Cardiac septum (tissue), 1 donor: ENCODE data around the gene SDC1. TPM values are rescaled to one million over a fixed set of nuclear protein-coding genes. Genes with fewer than 3 reads are reported as not detected.
"Not testable (repeated sequence)": the region's sequence is repeated elsewhere in the genome, so short reads cannot be mapped to it uniquely, and the experiment has no call there.

Source experiments
- DNase-seq: peaks from one replicate; pipeline ENCODE4 v3.0.0-alpha.2; 2020; ENCODE audit warnings: low spot score
- intact Hi-C: fragments of 100-400 bp; cut with DNase I; formaldehyde crosslinking; loops from one replicate; pipeline ENCODE4 v1.14.0; 2022
- total RNA-seq: library from RNA; stranded (reverse); fragmentation: NEBNext Ultra II Directional; extraction: Animal tissue kit (Norgen Biotek cat#: 25700); gene quantifications from one replicate; pipeline ENCODE4 v1.2.1, GENCODE V29; 2021
- donor health status: DM: no; HTN: no; CAD: no.

SDC1 gene
- total RNA-seq, 1 donor from 2014 or later = 0.32 TPM

DNA sequence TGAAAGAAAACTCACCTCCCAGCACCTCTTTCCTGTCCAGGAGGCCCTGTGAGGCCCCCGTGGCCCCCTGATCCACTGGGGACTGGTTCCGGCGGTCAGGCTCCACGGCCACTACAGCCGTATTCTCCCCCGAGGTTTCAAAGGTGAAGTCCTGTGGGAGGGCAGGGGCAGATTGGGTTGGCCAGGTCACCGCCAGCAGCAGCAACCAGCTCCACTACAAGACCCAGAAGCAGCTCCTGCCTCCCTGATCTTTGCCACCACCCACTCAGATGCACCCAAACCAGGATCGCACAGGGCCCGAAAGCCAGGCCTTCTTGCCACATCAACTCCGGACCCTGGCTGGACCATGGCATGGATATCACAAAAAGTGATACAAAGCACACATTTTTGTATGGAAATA lies 21.9 kb downstream of the SDC1 start:
- intact Hi-C loops = no loop called here
- no peak for DNase-seq

DNA sequence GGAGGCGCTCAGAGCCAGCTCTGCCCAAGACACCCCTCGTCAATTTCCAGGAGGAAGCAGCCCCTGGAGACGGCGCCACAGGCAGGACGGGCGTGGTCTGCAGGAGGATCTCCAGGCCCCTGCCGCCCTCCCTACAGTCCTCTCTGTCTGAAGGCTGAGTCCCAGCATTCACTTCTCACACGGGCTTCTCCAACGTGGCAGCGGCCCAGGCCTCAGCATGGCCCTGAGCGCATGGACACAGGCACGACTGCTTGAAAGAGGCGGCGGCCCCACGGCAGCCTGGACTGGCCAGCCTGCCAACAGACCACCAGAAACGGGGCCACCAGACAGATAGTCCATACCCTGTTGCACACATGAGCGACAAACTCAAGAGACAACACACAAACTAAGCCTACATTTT lies 23.3 kb downstream of the SDC1 start:
- no peak for DNase-seq
- intact Hi-C loops = no loop called here

DNA sequence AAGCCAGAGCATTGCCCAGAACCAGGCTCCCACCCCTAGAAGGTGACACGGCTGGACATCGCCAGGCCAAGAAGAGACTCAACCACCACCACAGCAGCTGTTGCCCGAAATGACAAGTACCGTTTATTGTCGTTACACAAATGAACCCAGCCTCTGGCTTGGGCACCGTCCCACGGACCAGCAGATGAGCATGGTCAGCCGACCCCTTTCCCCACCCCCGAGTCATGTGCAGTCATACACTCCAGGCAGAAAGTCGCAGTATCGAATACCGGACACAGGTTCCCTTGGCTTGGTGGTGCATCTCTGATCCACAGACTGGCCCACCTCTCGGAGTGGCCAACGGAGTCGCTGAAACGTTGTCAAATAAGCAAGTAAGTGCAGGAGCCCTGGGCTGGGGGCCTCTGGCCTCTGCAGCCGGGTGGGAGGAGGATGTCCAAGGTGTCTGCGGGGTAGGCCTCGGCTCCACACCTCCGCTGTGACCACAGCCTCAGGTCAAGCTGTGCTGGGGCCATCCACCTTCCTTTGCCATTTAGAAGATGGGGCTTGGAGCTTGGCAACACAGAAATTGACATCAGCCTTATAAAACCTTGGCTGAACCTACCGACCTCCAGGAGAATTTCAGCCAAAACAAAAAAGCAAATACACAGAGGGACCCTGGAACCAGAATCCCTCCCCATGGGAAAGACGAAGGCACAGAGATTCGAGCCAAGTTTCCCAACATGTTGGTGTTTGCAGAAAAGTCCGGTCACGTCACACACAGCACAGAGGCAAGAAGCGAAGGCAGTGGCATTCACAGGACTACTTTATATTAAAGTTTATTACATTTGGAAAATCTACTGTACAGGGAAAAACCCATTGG lies 24.0 kb downstream of the SDC1 start:
- intact Hi-C loops = no loop called here
- DNase-seq = no peak

DNA sequence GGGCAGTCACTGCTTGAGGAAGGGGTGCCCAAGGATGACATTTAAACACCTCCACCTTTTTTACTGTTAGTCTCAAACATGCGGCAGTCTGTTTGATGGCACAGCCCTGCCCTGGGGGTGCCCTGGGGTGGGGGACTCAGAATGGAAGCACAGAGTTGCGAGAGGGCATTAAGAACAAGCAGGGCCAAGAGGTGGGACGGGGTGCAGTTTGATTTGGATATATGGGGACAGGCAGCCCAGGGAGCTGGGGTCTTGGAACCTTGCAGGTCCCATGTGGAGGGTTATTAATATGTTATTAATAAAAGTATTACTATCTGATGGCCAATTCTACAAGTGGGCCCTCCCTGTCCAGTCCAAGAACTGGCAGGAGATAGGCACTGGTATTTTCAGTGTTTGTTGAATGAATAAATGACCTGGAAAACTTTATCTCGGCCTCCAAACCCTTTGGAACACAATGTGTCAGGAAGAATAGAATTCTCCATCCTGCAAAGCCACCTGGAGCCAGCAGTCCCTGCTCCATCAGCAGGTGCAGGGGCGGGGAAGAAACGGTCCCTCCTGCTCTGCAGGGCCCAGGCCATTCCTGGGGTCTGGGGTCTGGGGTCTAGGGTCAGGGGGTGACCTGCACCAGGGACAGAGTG lies 25.2 kb downstream of the SDC1 start:
- no peak for DNase-seq
- intact Hi-C loops = no loop called here

DNA sequence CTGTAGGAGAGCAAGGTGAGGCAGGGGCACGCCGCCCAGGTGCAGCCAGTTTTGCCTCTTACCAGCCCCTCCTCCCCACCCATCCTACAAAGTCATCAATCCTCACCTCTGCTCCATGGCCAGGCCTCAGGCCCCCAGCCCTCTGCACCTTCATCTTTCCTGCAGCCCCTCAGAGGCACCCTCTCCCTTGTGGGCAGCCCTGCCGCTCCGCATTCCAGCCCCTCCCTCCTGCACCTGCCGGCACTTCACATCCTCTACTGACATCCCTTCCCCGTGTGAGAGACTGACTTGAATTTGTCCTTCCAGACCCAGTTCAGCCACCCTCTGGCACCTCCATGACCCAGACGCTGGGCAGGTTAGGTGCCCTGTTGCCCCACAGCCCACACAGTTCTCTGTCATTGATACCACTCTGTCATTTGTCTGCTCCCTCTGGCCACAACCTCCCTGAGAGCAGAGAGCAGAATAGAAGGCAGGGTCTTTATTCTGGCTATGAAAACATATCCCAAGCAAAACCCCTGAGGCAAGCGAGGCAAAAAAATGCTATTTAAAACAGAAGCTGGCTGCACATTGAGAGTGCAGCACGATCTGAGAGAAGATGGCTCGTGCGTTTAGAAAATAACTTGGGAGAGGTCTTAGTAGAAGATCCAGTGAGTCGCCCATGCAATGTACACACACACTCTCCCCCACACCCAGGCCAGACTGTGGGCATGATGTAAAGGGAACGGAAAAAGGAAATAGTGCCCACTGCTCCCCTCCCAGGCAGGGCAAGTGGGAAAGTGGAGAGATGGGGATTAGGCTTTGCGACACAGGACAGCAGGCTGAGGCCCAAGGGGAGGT lies 25.9 kb downstream of the SDC1 start:
- no peak for DNase-seq
- intact Hi-C loops = no loop called here

DNA sequence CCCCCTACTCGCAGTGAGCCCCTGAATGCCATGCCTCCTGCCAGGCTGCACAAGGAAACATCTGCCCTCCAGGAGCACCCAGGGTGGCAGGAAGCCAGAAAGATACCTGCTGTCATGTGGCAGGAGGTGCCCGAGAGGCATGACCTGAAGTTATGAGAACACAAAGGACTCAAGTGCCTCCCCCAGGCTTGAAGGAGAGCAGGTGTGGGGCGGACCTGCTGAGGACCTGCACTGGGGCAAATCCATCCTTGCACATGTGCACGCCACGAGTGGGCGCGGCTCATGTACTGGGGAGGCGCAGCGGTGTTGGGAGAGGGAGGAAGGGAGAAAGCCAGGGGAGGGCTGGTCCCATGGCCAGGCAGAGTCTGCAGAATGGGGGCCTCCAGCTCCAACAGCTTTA lies 26.9 kb downstream of the SDC1 start:
- no peak for DNase-seq
- intact Hi-C loops = no loop called here

DNA sequence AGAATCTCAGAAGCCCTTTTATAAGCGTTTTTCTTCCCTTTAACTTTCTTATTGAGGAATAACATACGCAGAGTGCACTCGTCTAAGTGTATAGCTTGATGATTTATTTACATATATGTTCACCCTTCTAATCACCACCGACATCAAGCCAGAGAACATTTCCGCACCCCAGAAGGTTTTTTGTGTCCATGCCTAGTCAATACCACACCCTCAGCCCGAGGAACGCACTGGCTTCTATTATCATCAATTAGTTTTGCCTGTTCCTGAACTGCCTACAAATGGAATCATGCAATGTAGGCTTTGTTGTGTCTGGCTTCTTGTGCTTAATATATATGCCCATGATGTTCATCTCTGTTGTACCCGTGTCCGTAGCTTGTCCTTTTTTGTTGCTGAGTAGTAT lies 27.7 kb downstream of the SDC1 start:
- no peak for DNase-seq
- intact Hi-C loops = no loop called here

DNA sequence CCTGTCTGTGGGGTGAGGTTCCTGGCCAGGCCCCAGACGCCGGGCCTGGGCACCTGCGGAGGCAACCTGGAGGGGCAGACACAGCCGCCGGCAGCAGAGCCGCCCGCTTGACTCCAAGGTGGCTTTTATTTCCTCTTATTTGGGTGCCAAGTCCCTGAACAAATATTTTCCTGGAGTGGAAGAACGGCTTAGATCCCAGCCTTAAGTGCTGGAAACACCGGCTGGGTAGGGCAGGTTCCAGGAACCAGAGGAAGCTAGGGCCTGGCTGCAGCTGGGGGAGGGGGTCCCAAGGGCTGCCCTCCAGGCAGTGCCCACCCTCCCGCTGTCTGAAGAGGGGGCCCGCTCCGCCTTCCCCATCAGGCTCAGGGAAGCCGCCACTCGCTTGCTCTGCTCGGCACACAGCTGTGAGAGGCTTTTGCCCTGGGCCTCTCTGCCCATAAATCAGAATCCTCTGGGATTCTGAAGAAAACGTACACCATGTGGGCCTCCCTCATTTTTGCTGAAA lies 28.2 kb downstream of the SDC1 start:
- DNase-seq = no peak

DNA sequence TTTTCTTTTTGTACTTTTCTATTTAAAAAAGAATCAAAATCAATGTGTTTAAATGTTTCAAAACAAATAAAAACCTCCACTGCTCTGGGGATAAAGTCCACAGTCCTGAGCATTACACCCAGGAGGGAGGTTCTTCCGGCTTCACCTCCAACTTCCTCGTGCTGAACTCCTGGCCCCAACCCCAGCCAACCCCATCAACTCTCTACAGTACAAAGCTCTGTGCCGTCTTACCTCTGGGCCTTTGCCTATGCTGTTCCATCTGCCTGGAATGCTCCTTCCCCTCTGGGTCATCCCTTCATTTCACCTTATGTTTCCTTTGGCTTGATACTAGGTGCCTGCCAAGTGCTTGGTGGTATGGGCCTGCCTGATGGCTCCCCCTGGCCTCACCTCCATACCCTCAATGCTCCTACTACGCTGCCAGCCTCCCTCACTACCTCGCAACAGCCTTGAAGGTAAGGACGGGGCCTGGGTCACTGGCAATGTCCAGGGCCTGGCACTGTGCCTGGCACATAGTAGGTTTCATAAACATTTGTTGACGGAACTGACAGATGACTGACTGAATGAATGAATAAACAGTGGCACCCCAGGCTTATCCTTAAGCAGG lies 28.8 kb downstream of the SDC1 start:
- intact Hi-C loops = no loop called here

More for the DNA sequence above, 28.2 kb downstream of the SDC1 start:
- intact Hi-C loops = no loop called here

DNA sequence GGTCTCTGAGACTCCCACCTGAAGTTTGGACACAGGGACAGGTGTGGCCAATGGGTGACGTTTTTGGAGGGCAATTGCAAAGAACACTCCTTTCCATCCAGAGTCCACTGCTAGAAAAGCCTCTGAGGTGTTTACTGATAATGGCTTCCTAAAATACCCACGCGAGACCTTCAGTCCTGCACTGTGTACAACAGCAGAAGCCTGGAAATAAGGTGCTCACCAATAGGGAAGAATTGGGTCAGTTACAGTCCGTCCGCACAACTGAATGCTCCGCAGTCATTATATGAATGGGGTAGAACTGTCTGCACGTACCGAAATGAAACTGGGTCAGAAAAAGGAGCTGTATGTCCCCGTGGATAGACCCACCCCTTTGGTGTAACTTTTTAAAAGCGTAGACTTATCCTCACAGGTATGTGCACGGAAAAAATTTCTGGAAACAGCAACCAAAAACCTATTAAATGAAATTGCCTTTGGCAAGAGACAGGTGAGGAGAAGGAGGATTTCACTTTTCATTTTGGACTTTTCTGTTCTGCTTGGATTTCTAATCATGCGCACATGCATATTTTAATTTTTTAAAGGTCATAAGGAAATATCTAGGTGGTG lies 29.4 kb downstream of the SDC1 start:
- intact Hi-C loops = no loop called here
- no peak for DNase-seq

More for the DNA sequence above, 28.8 kb downstream of the SDC1 start:
- DNase-seq = no peak

DNA sequence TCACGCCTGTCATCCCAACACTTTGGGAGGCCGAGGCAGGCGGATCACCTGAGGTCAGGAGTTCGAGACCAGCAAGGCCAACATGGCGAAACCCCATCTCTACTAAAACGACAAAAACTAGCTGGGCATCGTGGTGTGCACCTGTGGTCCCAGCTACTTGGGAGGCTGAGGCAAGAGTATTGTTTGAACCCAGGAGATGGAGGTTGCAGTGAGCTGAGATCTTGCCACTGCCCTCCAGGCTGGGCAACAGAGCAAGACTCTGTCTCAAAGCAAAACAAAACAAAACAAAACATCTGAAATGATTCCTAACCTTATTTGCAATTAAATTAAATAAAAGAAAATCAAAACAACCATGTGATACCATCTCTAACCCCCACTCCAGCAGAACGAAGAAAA lies 29.9 kb downstream of the SDC1 start:
- intact Hi-C loops, DNase-seq: not testable (repeated sequence)

DNA sequence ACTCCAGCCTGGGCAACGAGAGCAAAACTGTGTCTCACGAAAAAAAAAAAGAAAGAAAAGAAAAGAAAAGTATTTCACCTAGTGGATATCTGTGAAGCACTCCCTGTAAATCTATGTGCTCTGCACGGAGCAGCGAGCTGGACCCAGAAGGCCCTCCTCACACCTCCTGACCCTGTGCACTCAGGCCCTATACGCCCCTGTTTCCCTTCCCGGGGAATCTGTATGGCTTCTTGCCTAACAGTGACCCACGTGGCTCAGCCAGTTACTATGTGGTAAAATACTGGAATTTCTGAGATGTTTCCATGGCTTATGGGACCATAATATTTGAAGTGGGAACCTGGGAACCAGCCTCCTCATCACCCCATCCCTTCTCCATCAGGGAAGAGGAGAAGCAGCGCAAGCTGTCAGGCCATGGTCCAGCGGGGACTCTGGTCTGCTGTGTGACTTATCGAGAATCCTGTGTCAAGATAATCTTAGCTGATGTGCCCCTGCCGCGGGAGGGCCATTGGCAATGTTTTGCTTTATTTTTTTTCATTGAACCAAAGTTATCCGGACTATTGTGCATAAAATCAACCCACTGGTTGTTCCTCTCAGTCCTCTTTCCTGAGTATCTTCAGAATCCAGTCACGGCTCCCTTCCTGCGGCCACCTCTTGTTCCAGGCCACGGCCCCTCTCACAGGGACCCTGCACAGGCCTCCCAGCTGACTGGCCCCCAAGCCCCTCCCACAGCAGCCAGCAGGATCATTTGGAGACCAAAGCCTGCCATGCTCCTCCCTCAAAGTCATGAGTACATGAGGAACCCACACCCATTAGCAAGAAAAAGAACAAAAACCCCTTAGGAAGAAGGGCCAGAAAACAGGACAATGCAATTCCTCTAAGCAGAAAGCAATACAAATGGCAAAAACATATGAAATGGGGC lies 30.6 kb downstream of the SDC1 start:
- DNase-seq = no peak
- intact Hi-C loops = no loop called here

DNA sequence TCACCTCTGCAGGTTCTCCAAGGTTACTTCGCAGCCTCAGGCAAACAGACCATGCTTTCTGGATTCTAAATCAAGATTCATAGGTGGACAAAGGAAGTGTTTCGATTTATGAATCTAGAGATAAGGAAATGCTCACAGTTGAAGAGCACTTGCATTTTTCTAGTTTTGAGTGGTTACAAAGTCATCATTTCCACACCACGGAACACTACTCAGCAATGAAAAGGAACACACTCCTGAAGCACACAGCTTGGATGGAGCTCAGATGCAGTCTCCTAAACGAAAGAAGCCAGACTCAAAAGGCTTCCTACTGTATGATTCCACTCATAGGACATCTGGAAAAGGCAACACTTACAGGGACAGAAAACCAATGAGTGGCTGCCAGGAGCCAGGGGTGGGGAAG lies 31.7 kb downstream of the SDC1 start:
- intact Hi-C loops = no loop called here
- DNase-seq = no peak

DNA sequence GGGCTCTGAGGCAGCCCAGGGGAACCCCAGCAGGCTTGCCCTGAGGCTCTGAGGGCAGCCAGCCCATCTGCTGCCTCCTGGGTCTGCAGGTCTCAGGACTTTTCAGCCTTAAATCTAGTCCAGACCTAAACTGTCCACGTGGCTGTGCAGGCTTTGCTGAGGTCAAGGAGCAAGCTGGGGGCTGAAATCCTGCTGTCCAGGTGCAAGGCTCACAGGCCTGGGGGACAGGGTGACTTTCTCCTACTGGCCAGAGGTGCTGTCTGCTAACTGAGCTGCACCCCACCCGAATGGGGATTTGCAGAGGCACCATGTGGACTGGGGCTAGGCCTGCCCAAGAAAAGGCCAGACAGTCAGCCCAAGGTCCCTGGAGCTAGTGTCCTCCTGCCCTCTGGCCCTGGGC lies 32.1 kb downstream of the SDC1 start:
- intact Hi-C loops = no loop called here
- DNase-seq = no peak

DNA sequence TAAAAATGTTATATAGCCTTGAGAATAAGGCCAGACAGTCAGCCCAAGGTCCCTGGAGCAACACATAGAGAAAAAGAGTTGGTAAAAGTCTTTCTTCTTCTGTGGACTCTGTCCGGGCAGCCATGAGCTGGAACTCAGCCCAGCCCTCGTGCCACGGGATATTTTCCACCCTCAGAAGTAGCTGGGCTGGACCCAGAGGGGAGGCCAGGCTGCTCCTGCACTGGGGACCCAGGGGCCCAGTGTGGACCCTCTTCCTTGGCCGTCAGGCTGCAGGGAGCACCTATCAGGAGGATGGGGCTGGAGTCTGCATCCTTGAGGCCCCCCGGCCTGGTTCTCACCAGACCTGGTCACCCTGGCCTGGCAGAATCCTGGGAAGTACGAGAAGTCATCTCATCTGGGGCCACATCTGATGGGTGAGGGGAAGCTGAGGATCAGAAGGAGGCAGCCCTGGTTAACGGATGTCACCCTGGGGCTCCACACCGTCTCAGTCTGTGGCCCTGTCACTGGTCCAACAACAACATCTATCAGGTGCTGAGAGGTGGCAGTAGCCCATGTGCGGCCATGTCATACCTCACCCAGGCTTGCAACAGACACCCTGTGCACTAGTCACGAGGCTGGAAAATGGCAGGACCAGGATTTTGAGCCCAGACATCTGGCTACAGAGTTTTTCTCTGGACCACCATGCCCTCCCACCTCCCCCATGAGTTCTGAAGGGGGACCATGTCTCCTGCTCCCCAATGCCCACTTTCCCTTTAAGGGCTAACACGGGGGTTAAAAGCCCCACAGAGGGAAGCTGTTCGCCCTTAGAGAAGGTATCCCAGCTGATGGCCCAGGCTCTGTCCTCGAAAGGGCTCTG lies 33.0 kb downstream of the SDC1 start:
- DNase-seq = no peak
- intact Hi-C loops = no loop called here

DNA sequence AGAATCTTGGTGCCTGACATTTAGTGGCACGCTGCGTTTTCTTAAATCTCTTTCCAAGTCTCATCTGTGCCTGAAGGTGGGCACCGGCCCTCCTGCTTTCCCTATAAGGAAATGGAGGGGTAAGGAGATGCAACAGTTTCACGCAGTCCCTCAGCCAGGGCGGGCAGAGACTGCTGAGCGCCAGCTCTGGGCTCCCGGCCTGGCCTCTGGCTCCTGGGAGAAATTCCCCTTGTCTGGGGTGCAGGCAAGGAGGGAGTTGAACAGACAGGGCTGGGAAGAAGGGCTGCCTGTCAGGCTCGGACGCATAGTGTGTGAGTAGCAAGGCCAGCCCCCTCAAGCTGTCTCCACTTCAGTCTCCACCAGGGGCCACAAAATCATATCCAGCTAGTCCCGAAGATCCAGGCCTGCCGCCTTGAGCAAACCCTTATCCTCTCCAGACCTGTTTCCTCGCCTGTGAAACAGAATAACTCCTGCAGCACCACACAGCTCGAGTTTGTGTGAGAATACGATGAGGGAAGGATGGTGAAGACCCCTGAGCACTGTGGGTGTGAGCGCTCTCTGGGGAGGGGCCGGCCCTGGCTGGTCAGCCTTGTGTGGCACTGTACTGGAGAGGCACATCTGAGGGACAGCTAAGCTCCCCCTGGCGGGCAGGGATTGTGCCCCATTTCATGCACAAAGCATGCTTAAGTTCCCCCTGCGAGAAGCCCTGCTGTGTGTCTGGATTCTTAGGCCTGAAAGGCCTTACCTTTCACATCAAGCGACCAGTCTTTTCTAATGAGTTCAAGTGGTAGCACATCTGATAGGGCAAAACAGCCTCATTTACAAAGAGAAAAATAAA lies 33.8 kb downstream of the SDC1 start:
- no peak for DNase-seq
- intact Hi-C loops = no loop called here

DNA sequence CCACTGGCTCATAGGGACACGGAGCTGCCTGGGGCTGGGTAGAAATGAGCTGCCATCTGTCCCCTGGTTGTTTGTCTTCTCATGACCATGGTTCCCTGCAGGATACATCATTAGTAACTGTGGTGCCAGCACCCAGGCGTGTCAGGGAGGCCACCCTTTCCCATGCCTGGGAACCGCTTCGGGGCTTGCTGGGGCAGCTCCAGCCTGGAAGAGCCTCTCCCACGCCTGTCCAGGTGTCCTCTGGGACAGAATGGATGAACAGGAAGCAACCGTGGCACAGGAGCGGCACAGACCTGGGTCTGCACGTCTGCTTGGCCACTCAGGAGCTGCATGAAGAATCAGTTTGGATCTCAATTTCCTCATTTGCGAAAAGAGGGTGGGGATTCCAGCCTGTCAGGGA lies 34.8 kb downstream of the SDC1 start:
- intact Hi-C loops = no loop called here
- DNase-seq = no peak
